Activated CD8-positive, alpha-beta memory T cell treated with anti-CD3 and anti-CD28 coated beads, Interleukin-2, amount 10 ng/mL, durations not matched to agents 7 days and 5 days (primary cell): ENCODE data around the gene RHOJ. TPM values are rescaled to one million over a fixed set of nuclear protein-coding genes. Genes with fewer than 3 reads are reported as not detected.

Source experiments
- total RNA-seq, 2 experiments: library from RNA; stranded (reverse); gene quantifications; one replicate each; pipeline ENCODE4 v1.2.3, GENCODE V29; 2021

The RHOJ gene
- total RNA-seq, 2 experiments from 2014 or later = not detected

Other genes starting within 250 kb of the RHOJ start
- gene KCNH5, start 159.0 kb upstream of the RHOJ start, total RNA-seq = not detected
- gene GPHB5, start 114.5 kb downstream of the RHOJ start, total RNA-seq = not detected